PC-9 (cell line): Measurements from ENCODE around the gene PDE4D. TPM values are rescaled to one million over a fixed set of nuclear protein-coding genes. Genes with fewer than 3 reads are reported as not detected.

Source experiments
- BruUV-seq: library from RNA; stranded (reverse); fragments of 400-500 nt; replicated peaks from 2 replicates; lab custom pipeline; 2021; lab: Mats Ljungman, UMichigan
- CTCF ChIA-PET: fragments of 300-600 bp; sonication (Branson Sonifier 250); formaldehyde crosslinking; loops from one replicate; lab custom pipeline; 2022; ENCODE audit warnings: antibody characterized with exemption; lab: Charles Lee
- POLR2A ChIA-PET: fragments of 300-600 bp; sonication (Branson Sonifier 250); formaldehyde crosslinking; loops from one replicate; lab custom pipeline; 2022; ENCODE audit warnings: antibody characterized with exemption; ENCODE audit not compliant: unreplicated experiment; lab: Charles Lee
- DNase-seq, 2 experiments: peaks; one replicate each; pipeline versions ENCODE4 v3.0.0 to v3.0.0-alpha.2; 2015 to 2022; ENCODE audit warnings: mixed read lengths in 1 of 2
- H2AFZ ChIP-seq: fragments of 200-600 bp; sonication (generic); 2 replicates; pipeline ENCODE4 v1.8.1; 2017; ENCODE audit warnings: antibody characterized with exemption
- H3F3A ChIP-seq: fragments of 200-600 bp; sonication (generic); 2 replicates; pipeline ENCODE4 v1.8.1; 2017; ENCODE audit warnings: antibody characterized with exemption, mild to moderate bottlenecking, low read depth; ENCODE audit not compliant: insufficient read depth
- H3K27ac ChIP-seq: fragments of 200-600 bp; sonication (generic); 2 replicates; pipeline ENCODE4 v1.6.1; 2016; ENCODE audit warnings: mixed run types
- H3K27me3 ChIP-seq: fragments of 200-600 bp; sonication (generic); 2 replicates; pipeline ENCODE4 v1.6.1; 2016; ENCODE audit warnings: low read depth, mixed run types; ENCODE audit not compliant: insufficient read depth
- H3K36me3 ChIP-seq: fragments of 200-600 bp; sonication (generic); 2 replicates; pipeline ENCODE4 v1.6.1; 2016; ENCODE audit warnings: low read depth, mixed run types
- H3K4me1 ChIP-seq: fragments of 200-600 bp; sonication (generic); replicated peaks from 2 replicates; pipeline ENCODE4 v1.6.1; 2016; ENCODE audit warnings: mixed run types; ENCODE audit not compliant: insufficient read depth
- H3K4me2 ChIP-seq: fragments of 200-600 bp; sonication (generic); 2 replicates; pipeline ENCODE4 v1.6.1; 2017; ENCODE audit warnings: mixed run types
- H3K4me3 ChIP-seq: fragments of 200-600 bp; sonication (generic); 2 replicates; pipeline ENCODE4 v1.6.1; 2016; ENCODE audit warnings: mixed run types
- H3K79me2 ChIP-seq: fragments of 200-600 bp; sonication (generic); 2 replicates; pipeline ENCODE4 v1.6.1; 2017; ENCODE audit warnings: low read depth, mixed run types
- H3K9me2 ChIP-seq: fragments of 200-600 bp; sonication (generic); 2 replicates; pipeline ENCODE4 v1.8.1; 2017; ENCODE audit warnings: mild to moderate bottlenecking; ENCODE audit not compliant: insufficient read depth
- H3K9me3 ChIP-seq: fragments of 200-600 bp; sonication (generic); 2 replicates; pipeline ENCODE4 v1.8.1; 2016; ENCODE audit warnings: low read depth; ENCODE audit not compliant: insufficient read depth
- H4K20me1 ChIP-seq: fragments of 200-600 bp; sonication (generic); 2 replicates; pipeline ENCODE4 v1.8.1; 2017; ENCODE audit not compliant: insufficient read depth
- EZH2 ChIP-seq: fragments of 200-600 bp; sonication (generic); IDR thresholded peaks from 2 replicates; pipeline ENCODE4 v1.8.0; 2017; ENCODE audit warnings: antibody characterized with exemption, low read depth
- intact Hi-C: fragments of 100-400 bp; cut with micrococcal nuclease; formaldehyde crosslinking; loops from one replicate; pipeline ENCODE4 v1.10.0; 2022; ENCODE audit not compliant: unreplicated experiment
- total RNA-seq: library from RNA; stranded (reverse); gene quantifications from 2 replicates; pipeline ENCODE4 v1.2.3, GENCODE V29; 2021
- TF ChIP-seq, protein P1 (sequence below): fragments of 200-600 bp; sonication (generic); conservative IDR thresholded peaks from 2 replicates; pipeline ENCODE4 v1.6.1; 2017; ENCODE audit warnings: mixed run types, antibody characterized with exemption, mild to moderate bottlenecking, moderate library complexity

The PDE4D gene
- total RNA-seq, 1 experiment from 2014 or later: 9.8 TPM

DNA sequence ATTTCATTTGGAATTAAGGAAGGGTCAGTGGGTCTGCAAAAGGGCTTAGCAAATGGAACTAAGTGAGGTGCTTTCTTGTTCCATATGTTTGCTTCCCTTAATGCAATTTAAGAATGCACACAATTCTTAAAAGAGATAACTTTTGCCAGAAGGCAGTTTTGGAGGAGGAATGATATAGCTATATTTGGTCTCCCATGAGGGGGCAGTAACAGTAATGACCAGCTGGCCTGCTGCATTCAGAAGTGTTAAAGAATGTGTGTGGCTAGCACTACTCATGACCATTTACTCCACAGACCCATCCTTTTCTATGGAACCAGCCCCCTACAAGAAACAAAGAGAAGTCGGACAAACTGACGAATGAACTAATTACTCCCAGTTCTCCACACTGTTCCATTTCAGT, 671.8 kb downstream of the PDE4D start:
- intact Hi-C loops: no loop called here
- H3K27me3 ChIP-seq: no peaks in the 10 kb centered on the region
- H3K36me3 ChIP-seq: no peaks in the 10 kb centered on the region
- no peak overlapping the region for H2AFZ ChIP-seq
- peaks cover 10% of the 10 kb centered on the region; the same call in 1 of the 2 replicates for H3F3A ChIP-seq
- TF ChIP-seq, protein P1, sequence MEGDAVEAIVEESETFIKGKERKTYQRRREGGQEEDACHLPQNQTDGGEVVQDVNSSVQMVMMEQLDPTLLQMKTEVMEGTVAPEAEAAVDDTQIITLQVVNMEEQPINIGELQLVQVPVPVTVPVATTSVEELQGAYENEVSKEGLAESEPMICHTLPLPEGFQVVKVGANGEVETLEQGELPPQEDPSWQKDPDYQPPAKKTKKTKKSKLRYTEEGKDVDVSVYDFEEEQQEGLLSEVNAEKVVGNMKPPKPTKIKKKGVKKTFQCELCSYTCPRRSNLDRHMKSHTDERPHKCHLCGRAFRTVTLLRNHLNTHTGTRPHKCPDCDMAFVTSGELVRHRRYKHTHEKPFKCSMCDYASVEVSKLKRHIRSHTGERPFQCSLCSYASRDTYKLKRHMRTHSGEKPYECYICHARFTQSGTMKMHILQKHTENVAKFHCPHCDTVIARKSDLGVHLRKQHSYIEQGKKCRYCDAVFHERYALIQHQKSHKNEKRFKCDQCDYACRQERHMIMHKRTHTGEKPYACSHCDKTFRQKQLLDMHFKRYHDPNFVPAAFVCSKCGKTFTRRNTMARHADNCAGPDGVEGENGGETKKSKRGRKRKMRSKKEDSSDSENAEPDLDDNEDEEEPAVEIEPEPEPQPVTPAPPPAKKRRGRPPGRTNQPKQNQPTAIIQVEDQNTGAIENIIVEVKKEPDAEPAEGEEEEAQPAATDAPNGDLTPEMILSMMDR: no peak
- no peak for TF ChIP-seq EZH2
- H3K79me2 ChIP-seq: no peaks in the 10 kb centered on the region
- ChIA-PET CTCF (interaction anchor here (0.6 kb wide), 1 partner anchor 214 kb away, joined by 3 read pairs; no protein-coding TSS in a partner anchor), POLR2A (no interaction called here)
- no peak overlapping the region for H3K4me2 ChIP-seq
- H4K20me1 ChIP-seq: no peaks in the 10 kb centered on the region
- DNase-seq: no peak
- H3K4me1 ChIP-seq: no peaks in the 10 kb centered on the region; the same call in 1 of the 2 replicates
- no peak overlapping the region for H3K4me3 ChIP-seq
- no peak overlapping the region for H3K27ac ChIP-seq
- no TSS peak for BruUV-seq
- no peaks in the 10 kb centered on the region; the same call in 1 of the 2 replicates for H3K9me2 ChIP-seq
- no peaks in the 10 kb centered on the region for H3K9me3 ChIP-seq

DNA sequence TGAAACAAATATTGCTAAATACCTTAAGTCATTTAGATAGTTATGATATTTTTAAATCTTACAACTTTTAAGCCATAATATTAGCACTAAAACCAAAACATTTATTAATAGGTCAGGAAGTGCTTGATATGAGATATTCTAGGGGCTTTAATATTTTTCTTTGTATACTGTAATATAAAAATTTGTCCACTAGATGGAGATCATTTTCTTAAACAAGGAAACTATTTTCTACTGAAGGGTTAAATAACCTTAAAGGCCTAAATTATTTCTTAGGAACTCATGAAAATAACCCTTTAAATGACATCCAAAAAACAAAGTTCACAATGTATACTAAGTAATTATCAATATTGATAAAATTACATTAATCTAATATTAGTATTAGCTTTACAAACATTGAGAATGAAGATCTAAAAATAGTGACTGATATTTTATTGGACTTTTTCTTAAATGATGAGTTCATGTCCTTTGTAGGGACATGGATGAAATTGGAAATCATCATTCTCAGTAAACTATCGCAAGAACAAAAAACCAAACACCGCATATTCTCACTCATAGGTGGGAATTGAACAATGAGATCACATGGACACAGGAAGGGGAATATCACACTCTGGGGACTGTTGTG, 675.0 kb downstream of the PDE4D start:
- H3K4me2 ChIP-seq: no peak overlapping the region
- peaks cover 9% of the 10 kb centered on the region; the same call in 1 of the 2 replicates for H3F3A ChIP-seq
- intact Hi-C loops: loop anchor here (1.0 to 2.0 kb wide), 2 partner anchors 150 to 327 kb away; no protein-coding TSS in a partner anchor
- H3K27me3 ChIP-seq: no peaks in the 10 kb centered on the region
- no peaks in the 10 kb centered on the region for H3K9me2 ChIP-seq
- ChIA-PET CTCF (no interaction called here), POLR2A (no interaction called here)
- no peak overlapping the region for H3K27ac ChIP-seq
- no peaks in the 10 kb centered on the region for H3K79me2 ChIP-seq
- H3K9me3 ChIP-seq: no peaks in the 10 kb centered on the region
- TF ChIP-seq EZH2: no peak
- TF ChIP-seq, protein P1: peak; percentile 69
- H3K36me3 ChIP-seq: no peaks in the 10 kb centered on the region
- BruUV-seq: no TSS peak
- no peak overlapping the region for H3K4me3 ChIP-seq
- H2AFZ ChIP-seq: no peak overlapping the region
- DNase-seq: no peak
- no peaks in the 10 kb centered on the region for H4K20me1 ChIP-seq
- H3K4me1 ChIP-seq: no peaks in the 10 kb centered on the region; the same call in 1 of the 2 replicates

DNA sequence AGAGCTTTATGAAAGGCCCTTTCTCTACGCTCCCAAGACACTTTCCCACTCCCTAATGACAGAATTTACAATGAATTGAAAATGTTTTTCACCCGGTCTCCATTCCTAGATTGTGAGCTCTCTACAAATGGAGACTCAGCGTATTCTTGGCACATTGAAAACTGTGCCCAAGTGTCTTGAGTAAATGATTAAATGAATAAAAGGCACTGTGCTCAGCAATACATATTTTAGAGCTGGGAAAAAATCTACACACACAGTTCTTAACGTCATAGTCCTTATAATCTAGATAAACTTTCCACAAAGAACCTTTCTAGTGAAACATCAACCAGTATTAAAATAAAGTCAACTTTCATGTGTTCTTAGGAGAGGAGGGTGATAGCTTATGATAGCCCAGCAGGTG, 676.7 kb downstream of the PDE4D start:
- H3K4me2 ChIP-seq: no peak overlapping the region
- no peak overlapping the region for H3K27ac ChIP-seq
- H2AFZ ChIP-seq: no peak overlapping the region
- no peaks in the 10 kb centered on the region for H3K79me2 ChIP-seq
- intact Hi-C loops: no loop called here
- CTCF ChIA-PET: interaction anchor here (0.7 to 1.4 kb wide), 2 partner anchors 151 to 164 kb away, joined by 3 to 4 read pairs; no protein-coding TSS in a partner anchor
- TF ChIP-seq, protein P1: no peak
- TF ChIP-seq EZH2: no peak
- POLR2A ChIA-PET: interaction anchor here (0.6 kb wide), 1 partner anchor 520 kb away, joined by 3 read pairs; no protein-coding TSS in a partner anchor
- H4K20me1 ChIP-seq: no peaks in the 10 kb centered on the region
- BruUV-seq: no TSS peak
- no peaks in the 10 kb centered on the region for H3F3A ChIP-seq
- no peaks in the 10 kb centered on the region for H3K9me2 ChIP-seq
- DNase-seq: no peak
- H3K36me3 ChIP-seq: no peaks in the 10 kb centered on the region
- H3K4me1 ChIP-seq: no peaks in the 10 kb centered on the region
- H3K4me3 ChIP-seq: no peak overlapping the region
- H3K27me3 ChIP-seq: no peaks in the 10 kb centered on the region
- H3K9me3 ChIP-seq: no peaks in the 10 kb centered on the region
